HAP-1 (cell line): Measurements from ENCODE around the gene GNPDA1.

Experiments
- DNase-seq, 2 experiments: peaks; one replicate each; pipeline ENCODE4 v3.0.0-alpha.2; 2016 to 2020; ENCODE audit warnings: low spot score in 2 of 2
- H3K27me3 ChIP-seq: fragments of 250-450 bp; sonication (Bioruptor Pico); 2 replicates; pipeline ENCODE4 v1.5.1; 2020; ENCODE audit warnings: low read depth, mild to moderate bottlenecking, moderate library complexity
- H3K36me3 ChIP-seq: fragments of 250-450 bp; sonication (Bioruptor Pico); replicated peaks from 2 replicates; pipeline ENCODE4 v1.5.1; 2020; ENCODE audit warnings: mild to moderate bottlenecking
- H3K4me1 ChIP-seq: fragments of 250-450 bp; sonication (Bioruptor Pico); 2 replicates; pipeline ENCODE4 v1.5.1; 2020; ENCODE audit warnings: mild to moderate bottlenecking
- H3K4me3 ChIP-seq: fragments of 250-450 bp; sonication (Bioruptor Pico); 2 replicates; pipeline ENCODE4 v1.5.1; 2020; ENCODE audit warnings: mild to moderate bottlenecking, moderate library complexity
- H3K9me3 ChIP-seq: fragments of 250-450 bp; sonication (Bioruptor Pico); 2 replicates; pipeline ENCODE4 v1.5.1; 2020; ENCODE audit warnings: mild to moderate bottlenecking, moderate library complexity
- in situ Hi-C: fragments of 300-500 bp; cut with MboI; formaldehyde crosslinking; loops from 3 replicates; pipeline ENCODE4 v1.14.3; 2020; ENCODE audit warnings: low sequenced_read_pairs, inconsistent platforms, mixed read lengths

GNPDA1 gene

DNA sequence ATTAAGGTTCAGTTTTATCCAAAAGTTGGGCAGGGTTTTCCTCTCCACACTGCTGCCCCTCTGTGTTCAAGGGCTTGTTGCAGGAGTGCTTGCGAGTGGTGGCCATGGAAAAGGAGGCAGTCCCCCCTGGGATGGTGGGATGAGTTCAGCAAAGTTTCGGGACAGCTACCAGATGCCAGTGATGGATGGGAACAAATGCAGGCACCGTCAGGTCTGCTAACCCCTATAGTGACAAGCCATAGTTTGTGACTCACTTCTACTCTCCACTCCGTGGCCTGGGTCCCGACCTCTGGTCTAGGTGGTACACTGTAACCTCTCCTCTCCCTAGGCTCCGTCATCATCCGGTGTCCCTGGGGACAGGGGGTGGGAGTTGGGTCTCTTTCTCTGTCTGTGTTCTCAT, 47.8 kb downstream of the GNPDA1 start:
- no peaks in the 10 kb centered on the region for H3K36me3 ChIP-seq
- H3K4me3 ChIP-seq, result no peak overlapping the region
- no peaks in the 10 kb centered on the region for H3K9me3 ChIP-seq
- in situ Hi-C loops, result no loop called here
- peaks cover 11% of the 10 kb centered on the region for H3K4me1 ChIP-seq
- H3K27me3 ChIP-seq, result no peaks in the 10 kb centered on the region
- no peak for DNase-seq

DNA sequence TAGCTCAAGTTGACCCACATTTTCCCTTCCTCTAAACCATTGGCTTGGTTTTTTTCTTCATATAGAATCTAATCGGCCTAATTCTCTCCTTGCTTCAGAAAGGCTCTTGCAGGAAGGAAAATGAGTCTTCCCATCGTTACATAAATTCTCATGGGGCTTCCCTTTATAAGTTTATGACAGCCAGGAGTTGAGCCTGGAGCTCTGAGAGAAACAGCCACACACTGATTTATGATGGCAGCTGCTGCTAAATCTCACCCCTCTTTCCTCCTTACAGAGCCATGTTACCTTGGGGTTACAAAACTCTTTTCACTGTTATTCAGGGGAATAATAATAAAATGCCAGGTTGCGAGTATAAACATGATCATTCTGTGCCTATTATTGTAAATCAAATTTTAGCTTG, 49.1 kb downstream of the GNPDA1 start:
- Histone ChIP-seq H3K27me3 (no peaks in the 10 kb centered on the region), H3K9me3 (no peaks in the 10 kb centered on the region), H3K36me3 (no peaks in the 10 kb centered on the region), H3K4me3 (no peak overlapping the region), H3K4me1 (peaks cover 5% of the 10 kb centered on the region)
- DNase-seq, result no peak
- in situ Hi-C loops, result no loop called here

DNA sequence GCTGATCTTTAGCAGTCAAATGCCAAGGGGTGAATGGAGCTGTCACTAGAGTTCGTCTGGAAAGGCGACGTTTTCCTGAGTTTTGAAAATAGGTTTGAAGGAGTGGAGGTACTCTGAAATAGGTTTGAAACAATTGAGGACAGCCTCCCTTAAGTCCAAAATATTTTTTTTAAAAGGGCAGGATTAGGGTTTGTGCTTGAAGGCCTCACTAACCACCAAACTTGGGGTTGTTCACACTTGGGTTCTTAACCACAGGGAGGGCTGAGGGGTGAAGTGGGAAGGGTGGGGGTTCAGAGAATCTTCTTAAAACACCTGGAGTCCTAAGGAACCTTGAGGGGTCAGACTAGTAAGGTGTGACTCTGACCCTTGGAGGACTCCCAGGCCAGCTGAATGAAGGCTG, 51.4 kb downstream of the GNPDA1 start:
- H3K36me3 ChIP-seq, result no peaks in the 10 kb centered on the region
- in situ Hi-C loops, result no loop called here
- H3K4me3 ChIP-seq, result no peak overlapping the region
- no peaks in the 10 kb centered on the region; the same call in 1 of the 2 replicates for H3K4me1 ChIP-seq
- no peak for DNase-seq
- H3K9me3 ChIP-seq, result no peaks in the 10 kb centered on the region
- H3K27me3 ChIP-seq, result no peaks in the 10 kb centered on the region

DNA sequence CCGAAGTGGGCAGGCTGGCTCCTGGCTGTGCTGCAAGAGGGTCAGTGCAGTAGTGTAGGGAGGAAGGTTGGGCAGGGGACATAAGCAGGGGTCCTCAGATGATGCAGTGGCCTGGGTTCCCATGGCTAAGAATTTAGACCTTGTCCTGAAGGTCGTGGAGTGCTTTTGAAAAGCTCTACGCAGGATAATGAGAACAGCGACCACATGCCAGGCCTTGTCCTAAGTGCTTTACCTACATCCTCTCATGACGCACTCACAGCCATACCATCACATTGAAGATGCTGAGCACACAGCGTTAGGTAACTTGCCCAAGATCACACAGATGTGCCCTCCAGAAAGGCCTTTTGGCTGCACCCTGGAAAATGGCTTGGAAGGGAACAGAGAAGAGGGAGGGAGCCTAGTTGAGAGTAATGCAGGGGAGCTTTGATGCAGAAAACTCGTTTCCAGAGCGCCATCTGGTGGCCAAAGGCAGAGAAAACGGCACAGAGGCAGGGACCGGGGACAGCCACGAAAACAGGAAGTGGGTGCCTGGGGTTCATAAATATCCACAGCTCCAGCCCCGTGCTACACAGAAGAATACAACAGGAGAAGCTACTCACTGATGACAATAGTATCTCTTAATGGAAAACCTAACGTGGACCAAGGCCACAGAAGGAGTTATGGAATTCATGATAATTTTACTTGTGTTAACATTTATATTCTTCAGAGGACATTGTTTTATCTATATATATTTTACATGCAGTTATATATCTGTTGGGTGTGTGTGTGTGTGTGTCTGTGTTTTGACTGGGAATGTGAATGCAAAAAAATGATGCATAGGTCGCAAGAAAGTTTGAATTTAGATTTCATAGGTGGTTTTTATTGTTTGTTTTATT, 52.1 kb downstream of the GNPDA1 start:
- Histone ChIP-seq H3K4me3 (no peak overlapping the region), H3K4me1 (no peaks in the 10 kb centered on the region; the same call in 1 of the 2 replicates)
- in situ Hi-C loops, result no loop called here

DNA sequence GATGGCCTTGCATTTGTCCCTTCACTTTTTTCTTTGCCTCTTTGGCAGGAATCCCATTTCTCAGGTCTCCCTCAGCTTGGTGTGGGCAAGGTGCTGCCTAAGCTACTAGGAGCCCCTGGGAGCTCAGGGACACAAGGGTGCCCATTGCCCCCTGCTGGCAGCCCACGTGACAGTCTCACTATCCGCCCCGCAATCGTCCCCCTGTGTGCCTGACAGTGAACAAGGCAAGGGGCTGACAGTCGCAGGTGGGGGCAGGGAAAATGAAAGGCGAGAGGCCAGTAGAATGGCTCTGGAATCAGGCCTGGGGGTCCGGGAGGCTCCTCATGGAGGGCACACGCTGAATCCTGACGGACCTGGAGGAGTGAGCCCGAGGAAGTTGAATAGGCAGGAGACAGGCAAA, 52.8 kb downstream of the GNPDA1 start:
- Histone ChIP-seq H3K9me3 (no peaks in the 10 kb centered on the region), H3K4me3 (no peak overlapping the region), H3K27me3 (no peaks in the 10 kb centered on the region), H3K4me1 (no peaks in the 10 kb centered on the region; the same call in 1 of the 2 replicates), H3K36me3 (no peaks in the 10 kb centered on the region)
- peak in 1 of 2 experiments; percentile 49 for DNase-seq
- in situ Hi-C loops, result no loop called here

More for the DNA sequence above, 52.1 kb downstream of the GNPDA1 start:
- Histone ChIP-seq H3K27me3 (no peaks in the 10 kb centered on the region), H3K9me3 (no peaks in the 10 kb centered on the region), H3K36me3 (no peaks in the 10 kb centered on the region)
- peak; percentile 76 to 92 for DNase-seq

DNA sequence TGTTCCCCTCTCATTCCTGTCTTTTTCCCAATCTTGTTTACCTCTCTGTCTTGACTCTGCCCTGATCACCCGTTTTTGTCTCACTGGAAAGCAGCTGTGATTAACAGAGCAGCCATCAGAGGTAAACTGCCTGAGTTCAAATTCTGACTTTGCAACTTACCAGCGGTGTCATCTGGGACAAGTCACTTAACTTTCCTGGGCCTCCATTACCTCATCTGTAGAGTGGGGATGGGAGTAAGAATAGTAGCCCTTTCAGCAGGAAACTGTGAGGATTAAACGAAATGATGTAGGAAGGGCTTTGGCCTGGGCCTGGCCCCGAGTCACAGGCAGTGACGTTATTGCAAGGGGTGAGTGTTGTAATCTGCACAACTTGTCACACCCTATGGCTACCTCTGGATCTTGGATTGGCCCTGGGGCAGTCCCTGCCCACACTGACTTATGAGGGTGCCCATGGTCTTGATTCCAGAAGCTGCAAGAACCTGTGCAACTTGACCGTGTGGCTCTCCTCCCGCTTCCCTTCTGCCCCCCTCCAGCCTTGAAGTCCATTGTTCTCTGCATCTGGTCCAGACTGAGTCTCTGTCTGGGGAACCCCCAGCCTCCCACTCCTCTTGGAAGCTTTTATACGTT, 54.2 kb downstream of the GNPDA1 start:
- Histone ChIP-seq H3K27me3 (no peaks in the 10 kb centered on the region), H3K36me3 (no peaks in the 10 kb centered on the region), H3K4me3 (no peak overlapping the region), H3K9me3 (no peaks in the 10 kb centered on the region), H3K4me1 (no peaks in the 10 kb centered on the region; the same call in 1 of the 2 replicates)
- in situ Hi-C loops, result loop anchor here (5.0 kb wide), 1 partner anchor 266 kb away; no protein-coding TSS in a partner anchor
- no peak for DNase-seq

DNA sequence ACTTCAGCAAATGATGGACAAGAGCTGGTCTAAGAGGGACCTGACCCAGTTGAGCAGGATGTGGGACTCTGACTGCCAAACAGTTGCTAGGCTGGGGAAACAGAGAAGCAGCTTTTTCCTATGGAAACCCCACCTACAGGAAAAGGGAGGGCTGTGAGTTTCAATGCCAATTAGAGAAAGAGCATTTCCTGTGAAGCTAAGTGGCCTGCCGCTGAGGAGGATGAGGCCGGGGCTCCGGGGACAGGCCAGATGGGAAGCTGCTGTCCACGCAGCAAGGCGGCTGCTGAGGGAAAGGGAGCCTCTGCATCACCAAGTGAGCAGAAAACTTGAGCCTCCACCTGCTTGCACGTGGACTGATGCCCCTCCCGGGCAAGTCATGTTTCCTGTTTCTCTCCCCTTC, 54.7 kb downstream of the GNPDA1 start, which contains the start of gene PCDH12:
PCDH12 (minus strand) TSS at position 90 of the 400 bp plus-strand sequence. CDS start 351 bp downstream, outside the sequence.
- no peak within 1 kb of the TSS for H3K4me3 ChIP-seq
- DNase-seq, result no peak
- no peaks in the 10 kb centered on the region for H3K36me3 ChIP-seq
- no peaks in the 10 kb centered on the region for H3K9me3 ChIP-seq
- in situ Hi-C loops, result loop anchor here (5.0 kb wide), 1 partner anchor 266 kb away; no protein-coding TSS in a partner anchor
- no peaks in the 10 kb centered on the region; the same call in 1 of the 2 replicates for H3K4me1 ChIP-seq
- no peaks in the 10 kb centered on the region for H3K27me3 ChIP-seq

DNA sequence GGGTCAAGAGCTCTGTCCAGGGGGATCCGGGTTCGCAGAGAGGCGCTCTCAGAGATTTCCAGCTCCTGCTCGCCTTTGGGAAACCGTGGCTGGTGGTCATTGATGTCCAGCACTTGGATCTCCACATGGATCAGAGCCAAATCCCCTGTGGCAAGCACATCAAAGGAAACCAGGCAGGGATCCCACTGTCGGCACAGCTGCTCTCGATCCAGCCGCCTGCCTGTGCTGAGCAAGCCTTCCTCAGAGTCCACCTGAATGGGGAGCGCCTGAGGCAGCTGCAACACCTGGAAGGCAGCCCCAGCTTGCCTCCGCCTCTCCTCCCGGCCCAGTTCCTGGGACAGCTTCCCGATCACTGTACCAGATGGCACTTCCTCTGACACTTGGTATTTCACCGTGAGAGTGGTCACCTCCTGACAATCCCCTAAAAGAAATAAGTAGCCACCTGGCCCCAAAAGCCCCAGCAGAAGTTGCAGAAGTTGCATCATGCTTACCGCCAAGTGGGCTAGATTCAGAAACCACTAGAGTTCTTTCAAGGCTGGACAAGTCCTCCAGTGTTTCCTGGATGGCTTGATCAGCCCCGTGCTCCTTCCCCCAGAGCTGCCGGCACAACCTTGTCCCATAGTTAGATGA, 55.3 kb downstream of the GNPDA1 start:
- H3K9me3 ChIP-seq, result no peaks in the 10 kb centered on the region
- in situ Hi-C loops, result loop anchor here (5.0 kb wide), 1 partner anchor 265 kb away; no protein-coding TSS in a partner anchor
- no peaks in the 10 kb centered on the region; the same call in 1 of the 2 replicates for H3K4me1 ChIP-seq
- H3K36me3 ChIP-seq, result no peaks in the 10 kb centered on the region
- no peak overlapping the region for H3K4me3 ChIP-seq
- no peak for DNase-seq
- no peaks in the 10 kb centered on the region for H3K27me3 ChIP-seq

DNA sequence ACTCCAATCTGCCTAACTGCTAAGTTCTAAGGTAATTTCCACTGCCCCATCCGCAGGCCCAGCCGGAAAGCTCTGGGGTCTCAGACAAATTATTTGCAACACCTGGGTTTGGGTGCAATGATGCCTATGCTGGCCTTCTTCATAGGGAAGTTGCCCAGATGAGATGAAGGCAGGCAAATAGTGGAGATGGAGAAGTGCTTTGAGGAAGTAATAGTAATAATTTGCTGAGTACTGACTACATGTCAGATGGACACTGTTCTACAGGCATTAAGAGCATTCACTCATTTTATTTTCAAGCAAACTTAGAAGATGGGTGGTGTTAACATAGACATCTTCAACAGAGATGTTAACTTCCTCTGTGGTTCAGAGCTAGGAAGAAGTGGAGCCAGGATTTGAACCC, 58.6 kb downstream of the GNPDA1 start:
- Histone ChIP-seq H3K9me3 (no peaks in the 10 kb centered on the region), H3K4me1 (no peaks in the 10 kb centered on the region), H3K36me3 (no peaks in the 10 kb centered on the region), H3K4me3 (no peak overlapping the region), H3K27me3 (no peaks in the 10 kb centered on the region)
- no peak for DNase-seq
- in situ Hi-C loops, result no loop called here

DNA sequence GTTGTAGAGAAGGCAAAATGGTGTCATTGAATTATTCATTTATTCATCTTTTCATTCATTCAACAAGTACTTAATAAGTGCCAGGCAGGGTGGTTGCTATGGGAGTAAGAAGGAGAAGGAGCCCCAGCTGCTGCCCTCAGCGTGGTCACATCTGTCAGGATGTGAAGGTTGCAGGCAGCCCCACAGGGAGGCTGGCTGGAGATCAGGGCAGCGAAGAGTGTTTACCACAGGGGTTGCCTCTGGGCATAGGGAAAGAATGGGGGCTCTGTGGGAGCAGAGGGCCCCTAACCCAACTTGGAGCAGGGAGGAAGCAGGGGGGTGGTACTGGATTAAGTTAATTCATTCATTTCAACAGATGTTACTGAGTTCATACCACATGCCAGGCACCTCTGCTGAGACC, 60.8 kb downstream of the GNPDA1 start:
- no peak for DNase-seq
- in situ Hi-C loops, result no loop called here
- no peak overlapping the region for H3K4me3 ChIP-seq
- H3K4me1 ChIP-seq, result no peaks in the 10 kb centered on the region
- H3K36me3 ChIP-seq, result no peaks in the 10 kb centered on the region
- no peaks in the 10 kb centered on the region for H3K9me3 ChIP-seq
- no peaks in the 10 kb centered on the region for H3K27me3 ChIP-seq

DNA sequence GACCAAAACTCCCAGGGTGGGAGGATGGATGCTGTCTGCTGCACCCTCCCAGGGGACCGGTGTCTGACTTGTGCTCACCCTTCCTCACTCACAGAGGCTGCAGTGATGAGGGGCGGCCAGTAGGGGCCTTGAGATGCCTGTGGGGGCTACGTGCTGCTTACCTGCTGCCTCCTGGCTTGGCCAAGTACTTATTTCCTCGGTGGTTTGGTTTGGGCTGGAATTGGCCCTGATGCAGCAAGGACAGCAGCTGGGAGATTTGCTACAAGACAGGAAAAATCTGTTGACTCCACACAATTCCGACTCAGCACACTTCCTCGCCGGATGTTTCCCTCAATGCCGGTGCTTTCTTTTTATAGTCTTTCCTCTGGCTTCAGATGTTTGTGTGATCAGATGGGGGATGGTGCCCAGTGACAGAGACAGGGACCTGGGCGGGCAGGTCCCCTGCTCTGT, 61.5 kb downstream of the GNPDA1 start:
- Histone ChIP-seq H3K27me3 (no peaks in the 10 kb centered on the region), H3K4me3 (no peak overlapping the region), H3K4me1 (no peaks in the 10 kb centered on the region), H3K9me3 (no peaks in the 10 kb centered on the region), H3K36me3 (no peaks in the 10 kb centered on the region)
- DNase-seq, result peak in 1 of 2 experiments; percentile 70
- in situ Hi-C loops, result no loop called here
